ENCODE measurements around the gene ZNF410. TPM values are rescaled to one million over a fixed set of nuclear protein-coding genes. Genes with fewer than 3 reads are reported as not detected.
A peak's percentile ranks its signal among the peaks of the same experiment; 100 is the strongest.

The ZNF410 gene
- total RNA-seq, 1 experiment from 2014 or later, result 37.6 TPM

- no peak overlapping the region for H3K27ac Mint-ChIP-seq (ENCODE audit: unreplicated experiment)
- H3K9me3 Mint-ChIP-seq (ENCODE audit: low read depth, unreplicated experiment), result no peaks in the 10 kb centered on the region
- no peak for DNase-seq
- H3K4me3 Mint-ChIP-seq (ENCODE audit: low read depth, unreplicated experiment), result no peak overlapping the region
- BruUV-seq (replicated peaks), result no TSS peak
- no peak for TF ChIP-seq CTCF (IDR thresholded peaks at IDR 0.05; ENCODE audit: unreplicated experiment)
- intact Hi-C loops (cut with micrococcal nuclease; ENCODE audit: unreplicated experiment), result no loop called here
- no peaks in the 10 kb centered on the region for H3K27me3 Mint-ChIP-seq (ENCODE audit: unreplicated experiment)
- CTCF ChIA-PET, result no interaction called here
- H3K4me1 Mint-ChIP-seq (ENCODE audit: low read depth, unreplicated experiment), result no peaks in the 10 kb centered on the region
- H3K36me3 Mint-ChIP-seq (ENCODE audit: insufficient read depth, unreplicated experiment), result peaks cover 23% of the 10 kb centered on the region
Observed at GRCh38 chr14:73937012-73937411, 50.4 kb downstream of the ZNF410 start.

GRCh38 chr14:73942180-73942579, 55.5 kb downstream of the ZNF410 start:
- peaks cover 13% of the 10 kb centered on the region for H3K27me3 Mint-ChIP-seq (ENCODE audit: unreplicated experiment)
- H3K36me3 Mint-ChIP-seq (ENCODE audit: insufficient read depth, unreplicated experiment), result peaks cover 5% of the 10 kb centered on the region
- no peak overlapping the region for H3K4me3 Mint-ChIP-seq (ENCODE audit: low read depth, unreplicated experiment)
- CTCF ChIA-PET, result interaction anchor here (0.6 kb wide), 1 partner anchor 87 kb away, joined by 3 read pairs; no protein-coding TSS in a partner anchor
- peaks cover 12% of the 10 kb centered on the region for H3K4me1 Mint-ChIP-seq (ENCODE audit: low read depth, unreplicated experiment)
- intact Hi-C loops (cut with micrococcal nuclease; ENCODE audit: unreplicated experiment), result no loop called here
- TF ChIP-seq CTCF (IDR thresholded peaks at IDR 0.05; ENCODE audit: unreplicated experiment), result no peak
- H3K27ac Mint-ChIP-seq (ENCODE audit: unreplicated experiment), result no peak overlapping the region
- H3K9me3 Mint-ChIP-seq (ENCODE audit: low read depth, unreplicated experiment), result no peaks in the 10 kb centered on the region
- no peak for DNase-seq
- no TSS peak for BruUV-seq (replicated peaks)

- Mint-ChIP-seq H3K36me3 (ENCODE audit: insufficient read depth, unreplicated experiment) (peaks cover 5% of the 10 kb centered on the region), H3K27ac (ENCODE audit: unreplicated experiment) (peak overlapping the region; percentile 76), H3K27me3 (ENCODE audit: unreplicated experiment) (peaks cover 13% of the 10 kb centered on the region), H3K9me3 (ENCODE audit: low read depth, unreplicated experiment) (no peaks in the 10 kb centered on the region), H3K4me3 (ENCODE audit: low read depth, unreplicated experiment) (no peak overlapping the region), H3K4me1 (ENCODE audit: low read depth, unreplicated experiment) (peaks cover 12% of the 10 kb centered on the region)
- TF ChIP-seq CTCF (IDR thresholded peaks at IDR 0.05; ENCODE audit: unreplicated experiment), result no peak
- BruUV-seq (replicated peaks), result no TSS peak
- intact Hi-C loops (cut with micrococcal nuclease; ENCODE audit: unreplicated experiment), result no loop called here
- CTCF ChIA-PET, result interaction anchor here (0.6 kb wide), 1 partner anchor 14 kb away, joined by 3 read pairs; no protein-coding TSS in a partner anchor
- DNase-seq, result no peak
Observed at GRCh38 chr14:73943083-73943482, 56.4 kb downstream of the ZNF410 start.

GRCh38 chr14:73944432-73945158, 57.9 kb downstream of the ZNF410 start:
- no peak for TF ChIP-seq CTCF (IDR thresholded peaks at IDR 0.05; ENCODE audit: unreplicated experiment)
- H3K9me3 Mint-ChIP-seq (ENCODE audit: low read depth, unreplicated experiment), result no peaks in the 10 kb centered on the region
- no TSS peak for BruUV-seq (replicated peaks)
- H3K36me3 Mint-ChIP-seq (ENCODE audit: insufficient read depth, unreplicated experiment), result peaks cover 8% of the 10 kb centered on the region
- no peak for DNase-seq
- peaks cover 13% of the 10 kb centered on the region for H3K27me3 Mint-ChIP-seq (ENCODE audit: unreplicated experiment)
- H3K4me3 Mint-ChIP-seq (ENCODE audit: low read depth, unreplicated experiment), result no peak overlapping the region
- peaks cover 12% of the 10 kb centered on the region for H3K4me1 Mint-ChIP-seq (ENCODE audit: low read depth, unreplicated experiment)
- no peak overlapping the region for H3K27ac Mint-ChIP-seq (ENCODE audit: unreplicated experiment)
- intact Hi-C loops (cut with micrococcal nuclease; ENCODE audit: unreplicated experiment), result no loop called here
- CTCF ChIA-PET, result no interaction called here
